SKM-1 (cell line): ENCODE measurements around the gene LRRC26.

Experiments
- DNase-seq: peaks from one replicate; lab custom pipeline; 2025; ENCODE audit not compliant: unreplicated experiment; lab: John Stamatoyannopoulos, UW

Gene LRRC26

GRCh38 chr9:137157618-137158415 is 12.0 kb downstream of the LRRC26 start:
- no peak for DNase-seq

GRCh38 chr9:137156567-137157375 is 13.1 kb downstream of the LRRC26 start:
- no peak for DNase-seq

DNA sequence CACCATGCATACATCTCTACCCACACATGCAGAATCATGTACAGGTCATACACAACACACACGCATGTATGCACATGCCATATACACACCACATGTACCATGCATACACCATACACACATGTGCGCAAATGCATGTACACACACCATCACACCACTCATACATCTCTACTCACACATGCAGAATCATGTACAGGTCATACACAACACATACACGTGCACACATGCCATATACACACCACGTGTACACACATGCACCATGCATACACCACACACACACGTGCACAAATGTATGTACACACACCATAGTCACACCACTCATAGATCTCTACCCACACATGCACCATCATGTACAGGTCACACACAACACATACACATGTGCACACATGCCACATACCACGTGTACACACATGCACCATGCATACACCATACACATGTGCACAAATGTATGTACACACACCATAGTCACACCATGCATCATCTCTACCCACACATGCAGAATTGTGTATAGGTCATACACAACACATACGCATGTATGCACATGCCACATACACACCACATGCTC is 16.9 kb downstream of the LRRC26 start:
- DNase-seq, result no peak

DNA sequence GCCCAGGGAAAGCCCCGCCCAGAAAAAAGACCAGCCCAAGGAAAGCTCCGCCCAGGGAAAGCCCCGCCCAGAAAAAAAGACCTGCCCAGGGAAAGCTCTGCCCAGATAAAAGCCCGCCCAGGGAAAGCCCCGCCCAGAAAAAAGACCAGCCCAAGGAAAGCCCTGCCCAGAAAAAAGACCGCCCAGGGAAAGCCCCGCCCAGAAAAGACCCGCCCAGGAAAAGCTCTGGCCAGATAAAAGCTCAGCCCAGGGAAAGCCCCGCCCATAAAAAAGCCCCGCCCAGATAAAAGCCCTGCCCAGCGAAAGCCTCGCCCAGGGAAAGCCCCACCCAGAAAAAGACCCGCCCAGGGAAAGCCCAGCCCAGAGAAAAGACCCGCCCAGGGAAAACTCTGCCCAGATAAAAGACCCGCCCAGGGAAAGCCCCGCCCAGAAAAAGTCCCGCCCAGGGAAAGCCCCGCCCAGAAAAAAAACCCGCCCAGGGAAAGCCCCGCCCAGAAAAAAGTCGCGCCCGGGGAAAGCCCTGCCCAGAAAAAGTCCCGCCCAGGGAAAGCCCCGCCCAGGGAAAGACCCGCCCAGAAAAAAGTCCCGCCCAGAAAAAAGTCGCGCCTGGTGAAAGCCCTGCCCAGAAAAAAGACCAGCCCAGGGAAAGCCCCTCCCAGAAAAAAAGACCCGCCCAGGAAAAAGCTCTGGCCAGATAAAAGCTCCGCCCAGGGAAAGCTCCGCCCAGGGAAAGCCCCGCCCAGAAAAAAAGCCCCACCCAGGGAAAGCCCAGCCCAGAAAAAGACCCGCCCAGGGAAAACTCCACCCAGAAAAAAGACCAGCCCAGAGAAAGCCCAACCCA is 19.0 kb downstream of the LRRC26 start:
- DNase-seq, result peak; percentile 94

- DNase-seq, result peak; percentile 94
Observed at GRCh38 chr9:137149942-137150616, 19.8 kb downstream of the LRRC26 start.

DNA sequence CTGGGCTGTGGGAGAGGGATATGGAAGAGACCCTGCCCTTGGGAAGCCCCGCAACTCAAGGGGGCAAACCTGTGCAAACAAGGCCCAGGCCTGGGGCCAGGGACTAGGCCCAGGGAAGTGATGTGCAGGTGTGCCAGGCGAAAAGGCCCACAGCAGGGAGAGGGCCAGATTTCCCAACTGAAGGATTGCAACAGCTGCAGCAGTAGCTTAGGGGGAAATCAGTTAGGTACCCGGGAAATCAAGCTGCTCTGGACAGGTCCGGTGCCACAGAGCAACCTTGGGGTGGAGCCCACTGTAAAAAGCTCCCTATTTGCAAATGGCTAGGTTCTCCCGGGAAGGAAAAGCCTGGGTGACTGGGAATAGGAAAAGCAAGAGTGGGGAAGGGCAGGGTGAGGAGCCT is 20.5 kb downstream of the LRRC26 start:
- DNase-seq, result no peak

GRCh38 chr9:137148661-137149060 is 21.2 kb downstream of the LRRC26 start:
- no peak for DNase-seq

DNA sequence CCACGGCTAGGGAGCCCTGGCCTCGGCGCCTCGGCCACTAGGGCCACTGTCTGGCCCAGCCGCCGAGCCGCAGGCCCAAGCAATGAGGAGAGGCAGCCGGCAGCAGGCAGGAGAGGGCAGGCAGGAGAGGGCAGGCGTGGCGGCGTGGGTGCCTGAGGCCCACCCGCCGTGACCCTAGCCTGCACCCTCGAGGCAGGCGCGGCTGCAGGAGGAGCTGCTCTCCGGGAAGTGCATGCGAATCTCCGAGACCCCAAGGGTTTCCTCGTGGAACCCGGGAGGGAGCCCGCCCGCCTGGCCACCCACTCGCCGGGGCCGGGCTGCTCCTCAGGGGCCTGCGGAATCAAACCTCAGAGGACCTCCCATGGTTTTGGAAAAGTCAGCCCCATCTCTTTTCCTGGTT is 21.6 kb downstream of the LRRC26 start:
- no peak for DNase-seq

- no peak for DNase-seq
Observed at GRCh38 chr9:137147793-137148160, 22.1 kb downstream of the LRRC26 start.

DNA sequence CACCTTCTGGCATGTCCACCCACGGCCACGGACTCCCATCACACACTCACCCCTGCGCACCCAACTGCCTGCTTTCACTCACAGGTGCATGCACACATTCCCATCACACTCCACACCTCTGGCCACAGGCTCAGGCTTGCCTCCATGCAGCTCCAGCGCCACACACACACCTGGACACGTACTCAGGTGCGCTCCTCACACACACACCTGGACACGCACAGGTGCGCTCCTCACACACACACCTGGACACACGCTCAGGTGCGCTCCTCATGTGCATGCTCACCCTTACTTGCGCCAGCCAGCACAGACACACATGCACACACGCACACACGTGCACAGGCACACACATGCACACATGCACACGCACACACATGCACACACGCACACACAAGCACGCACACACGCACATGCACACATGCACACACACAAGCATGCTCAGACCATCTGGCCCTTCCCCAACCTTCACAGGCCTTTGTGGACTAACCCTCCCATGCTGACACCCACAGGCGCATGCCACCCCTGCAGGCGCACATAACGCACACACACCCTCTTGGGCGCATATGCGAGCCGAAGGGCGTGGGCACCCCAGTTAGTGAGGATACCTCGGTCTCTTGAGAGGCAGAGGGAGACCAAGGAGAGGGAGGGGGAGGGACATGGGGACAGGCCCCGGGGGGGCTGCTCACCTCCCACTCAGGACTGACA is 22.6 kb downstream of the LRRC26 start:
- no peak for DNase-seq

- no peak for DNase-seq
Observed at GRCh38 chr9:137146527-137146918, 23.3 kb downstream of the LRRC26 start.

DNA sequence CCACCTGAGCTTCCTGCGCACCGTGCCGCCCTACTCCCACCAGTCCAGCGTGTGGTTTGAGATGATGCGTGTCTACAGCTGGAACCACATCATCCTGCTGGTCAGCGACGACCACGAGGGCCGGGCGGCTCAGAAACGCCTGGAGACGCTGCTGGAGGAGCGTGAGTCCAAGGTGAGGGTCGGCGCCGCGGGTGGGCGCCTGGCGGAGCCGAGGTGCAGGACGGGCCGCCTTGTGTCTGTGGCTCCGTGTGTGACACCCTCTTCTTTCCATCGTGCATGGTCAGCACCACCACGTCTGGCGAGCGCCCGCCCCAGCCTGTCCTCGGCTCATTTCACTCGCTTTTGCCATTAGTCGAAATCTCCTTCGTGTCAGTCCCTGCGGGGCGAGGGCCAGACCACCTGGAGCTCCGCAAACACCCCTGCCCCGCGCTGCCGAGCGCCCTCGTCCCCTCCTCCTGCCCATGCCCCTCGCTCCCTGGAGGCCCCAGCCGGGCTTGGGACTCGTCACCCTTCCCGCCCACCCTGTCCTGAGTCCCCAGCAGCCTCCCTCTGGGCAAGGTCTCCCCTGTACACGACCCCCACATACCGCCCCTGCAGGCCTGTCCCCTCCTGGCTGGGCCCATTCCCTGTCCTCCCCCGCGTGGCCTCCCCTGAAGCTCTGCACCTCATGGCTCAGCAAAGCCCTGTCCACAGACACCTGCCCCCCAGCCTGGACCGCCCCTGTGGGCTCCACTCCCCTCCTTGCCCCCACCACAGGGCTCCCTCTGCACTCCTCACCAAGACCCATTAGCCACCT is 23.9 kb downstream of the LRRC26 start:
- no peak for DNase-seq

DNA sequence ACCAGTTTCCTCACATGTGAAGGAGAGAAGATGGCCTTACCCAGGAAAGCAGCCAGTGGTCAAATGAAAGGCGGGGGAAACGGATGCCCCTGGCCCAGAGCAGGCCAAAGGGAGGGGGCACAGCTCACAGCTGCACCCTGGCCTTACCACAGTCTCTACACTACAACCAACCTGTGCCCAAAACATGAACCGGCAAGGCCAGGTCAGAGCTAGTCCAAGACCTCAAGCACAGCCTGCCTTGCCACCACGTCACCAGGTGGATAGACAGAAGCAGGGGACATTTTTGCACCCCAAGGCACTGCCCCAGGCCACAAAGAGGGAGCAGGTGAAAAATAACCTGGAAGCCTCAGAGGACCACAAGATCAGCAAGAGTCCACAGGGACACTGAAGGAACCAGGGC is 26.4 kb downstream of the LRRC26 start:
- no peak for DNase-seq

GRCh38 chr9:137141976-137142936 is 27.6 kb downstream of the LRRC26 start:
- no peak for DNase-seq

DNA sequence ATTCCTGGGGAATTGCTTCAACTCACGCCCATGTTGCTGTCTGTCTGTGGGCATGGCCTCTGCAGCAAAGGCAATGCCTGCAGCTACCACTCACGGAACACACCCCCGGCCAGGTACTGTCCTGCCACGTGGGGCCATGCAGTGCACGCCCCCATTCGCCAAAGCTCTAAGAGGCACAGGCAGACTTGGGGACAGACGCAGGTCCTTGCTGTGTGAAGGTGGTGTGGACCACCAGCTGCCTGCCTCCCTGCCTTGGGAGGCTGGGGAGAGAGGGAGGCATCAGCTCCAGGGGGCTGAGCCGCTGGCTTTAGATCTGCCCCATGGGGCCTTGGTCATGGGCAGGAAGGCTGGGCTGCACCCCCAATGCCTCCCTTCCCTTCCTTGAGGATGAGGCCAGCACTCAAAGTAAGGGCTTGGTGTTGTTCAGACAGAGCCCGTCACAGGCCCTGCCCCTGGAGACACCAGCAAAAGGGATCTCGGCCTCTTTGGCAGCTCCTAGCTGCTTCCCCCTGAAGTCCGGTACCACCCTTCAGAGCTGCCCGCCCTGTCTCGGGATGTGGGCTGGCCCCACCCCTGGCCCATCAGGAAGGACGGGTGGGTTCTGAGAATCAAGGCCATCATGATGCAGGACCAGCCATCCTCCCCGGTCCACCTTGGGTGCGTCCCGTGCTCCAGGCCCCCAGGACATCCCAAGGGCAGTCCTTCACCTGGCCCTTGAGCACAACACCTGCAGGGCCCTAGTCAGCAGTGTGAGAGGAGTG is 28.6 kb downstream of the LRRC26 start:
- DNase-seq, result no peak

GRCh38 chr9:137140151-137141012 is 29.5 kb downstream of the LRRC26 start:
- no peak for DNase-seq
